Inflammatory macrophage treated with lipopolysaccharide for 1 hour (primary cell): ENCODE results near the gene ERCC8.

Experiments
- DNase-seq, 2 donors: peaks; one replicate each; pipeline ENCODE4 v3.0.0-alpha.2; 2020 to 2022

ERCC8 gene

GRCh38 chr5:60830581-60831127 is 114.2 kb downstream of the ERCC8 start:
- DNase-seq = no peak

GRCh38 chr5:60829490-60830266 is 115.2 kb downstream of the ERCC8 start:
- DNase-seq = no peak

- no peak for DNase-seq
Observed at GRCh38 chr5:60827201-60827600, 117.7 kb downstream of the ERCC8 start.

GRCh38 chr5:60826653-60827052 is 118.2 kb downstream of the ERCC8 start:
- DNase-seq = no peak
